H1 (cell line): Measurements from ENCODE around the gene MARK3. TPM values are rescaled to one million over a fixed set of nuclear protein-coding genes. Genes with fewer than 3 reads are reported as not detected.

Experiments used
- CTCF ChIA-PET: fragments of 300-600 bp; sonication (Branson Sonifier 250); formaldehyde crosslinking; loops from one replicate; lab custom pipeline; 2021; ENCODE audit not compliant: partially characterized antibody; lab: Charles Lee
- POLR2A ChIA-PET: fragments of 300-600 bp; sonication (Branson Sonifier 250); formaldehyde crosslinking; loops from one replicate; lab custom pipeline; 2021; ENCODE audit warnings: inconsistent platforms; ENCODE audit not compliant: partially characterized antibody; lab: Charles Lee
- DNase-seq, 2 experiments: peaks; one replicate each; pipeline versions ENCODE4 v3.0.0 to v3.0.0-alpha.2; 2010 to 2022; ENCODE audit warnings: low spot score in 2 of 2, low read depth in 1 of 2, mixed read lengths in 1 of 2
- FAIRE-seq: peaks from 2 replicates; lab custom pipeline; 2011; peaks lifted over from hg19 to GRCh38; lab: Jason Lieb, UNC
- H2AFZ ChIP-seq: 2 replicates; pipeline ENCODE4 v1.8.1; 2012; ENCODE audit warnings: low read length, inconsistent platforms
- H2AK5ac ChIP-seq: 2 replicates; pipeline ENCODE4 v1.6.1; 2013; ENCODE audit warnings: low read depth, low read length
- H2BK120ac ChIP-seq: replicated peaks from 2 replicates; pipeline ENCODE3; 2013; ENCODE audit warnings: low read depth, low read length, inconsistent platforms
- H2BK12ac ChIP-seq: 2 replicates; pipeline ENCODE4 v1.6.1; 2013; ENCODE audit warnings: low read depth, low read length
- H2BK15ac ChIP-seq: 2 replicates; pipeline ENCODE4 v1.6.1; 2013; ENCODE audit warnings: low read length
- H2BK20ac ChIP-seq: 2 replicates; pipeline ENCODE4 v1.6.1; 2013; ENCODE audit warnings: low read length
- H2BK5ac ChIP-seq: 2 replicates; pipeline ENCODE4 v1.6.1; 2013; ENCODE audit warnings: low read depth, low read length
- H3K14ac ChIP-seq: 2 replicates; pipeline ENCODE4 v1.6.1; 2013; ENCODE audit warnings: inconsistent platforms; ENCODE audit not compliant: insufficient read length
- H3K18ac ChIP-seq: 2 replicates; pipeline ENCODE4 v1.6.1; 2013; ENCODE audit warnings: low read length; ENCODE audit errors: extremely low read depth
- H3K23ac ChIP-seq: 2 replicates; pipeline ENCODE4 v1.6.1; 2013; ENCODE audit warnings: inconsistent platforms; ENCODE audit not compliant: insufficient read length
- H3K23me2 ChIP-seq: 2 replicates; pipeline ENCODE4 v1.6.1; 2013; ENCODE audit warnings: low read depth, low read length
- H3K27ac ChIP-seq: 2 replicates; pipeline ENCODE4 v1.6.1; 2011; ENCODE audit warnings: low read depth, low read length, inconsistent platforms
- H3K27me3 ChIP-seq, 4 experiments: replicated peaks in 1 of 4; 1 replicate in 1 of 4; 2 replicates in 3 of 4; pipeline versions ENCODE4 v1.6.1 to v1.8.1; 2011 to 2013; ENCODE audit warnings: low read length in 3 of 4, mild to moderate bottlenecking in 3 of 4, inconsistent platforms in 2 of 4, mixed read lengths in 2 of 4, moderate library complexity in 1 of 4; ENCODE audit not compliant: control insufficient read depth in 3 of 4, insufficient read depth in 3 of 4; ENCODE audit errors: extremely low read depth in 1 of 4
- H3K36me3 ChIP-seq, 4 experiments: 2 replicates each; pipeline versions ENCODE4 v1.6.1 to v1.8.1; 2011 to 2013; ENCODE audit warnings: mild to moderate bottlenecking in 4 of 4, low read length in 3 of 4, moderate library complexity in 2 of 4, control low read depth in 1 of 4, inconsistent platforms in 1 of 4; ENCODE audit not compliant: insufficient read depth in 4 of 4, control insufficient read depth in 2 of 4
- H3K4ac ChIP-seq: replicated peaks from 2 replicates; pipeline ENCODE3; 2013; ENCODE audit warnings: low read length, low read depth, mixed read lengths, inconsistent platforms; ENCODE audit not compliant: insufficient read length
- H3K4me1 ChIP-seq, 4 experiments: replicated peaks in 1 of 4; 1 replicate in 1 of 4; 2 replicates in 3 of 4; pipeline versions ENCODE4 v1.6.1 to v1.8.1; 2011 to 2013; ENCODE audit warnings: low read length in 3 of 4, inconsistent platforms in 2 of 4, mixed read lengths in 1 of 4; ENCODE audit not compliant: insufficient read depth in 4 of 4, control insufficient read depth in 3 of 4
- H3K4me2 ChIP-seq, 2 experiments: 2 replicates each; pipeline versions ENCODE4 v1.6.1 to v1.8.1; 2011 to 2013; ENCODE audit warnings: low read depth in 2 of 2, low read length in 2 of 2, control low read depth in 1 of 2, inconsistent platforms in 1 of 2, mild to moderate bottlenecking in 1 of 2; ENCODE audit not compliant: insufficient read depth in 1 of 2
- H3K4me3 ChIP-seq, 4 experiments: fragments of 200-600, 300-600 bp in 1 of 4; sonication (generic), shearing (Covaris generic), sonication (Bioruptor Twin) in 1 of 4; 2 replicates each; pipeline versions ENCODE4 v1.5.1 to v1.8.1; 2011 to 2016; ENCODE audit warnings: low read length in 4 of 4, low read depth in 3 of 4, control low read depth in 2 of 4, inconsistent platforms in 2 of 4, mild to moderate bottlenecking in 2 of 4, mixed read lengths in 1 of 4, moderate library complexity in 1 of 4; ENCODE audit not compliant: insufficient read depth in 2 of 4; ENCODE audit errors: extremely low read depth in 1 of 4
- H3K56ac ChIP-seq: replicated peaks from 2 replicates; pipeline ENCODE3; 2013; ENCODE audit warnings: low read depth, mild to moderate bottlenecking, mixed read lengths, low read length, inconsistent platforms; ENCODE audit not compliant: insufficient read length
- H3K79me1 ChIP-seq: 2 replicates; pipeline ENCODE4 v1.6.1; 2013; ENCODE audit warnings: low read depth, low read length, control low read depth
- H3K79me2 ChIP-seq, 2 experiments: 2 replicates each; pipeline versions ENCODE4 v1.6.1 to v1.8.1; 2012 to 2013; ENCODE audit warnings: low read length in 2 of 2, mild to moderate bottlenecking in 2 of 2, inconsistent platforms in 1 of 2; ENCODE audit not compliant: insufficient read depth in 2 of 2, control insufficient read depth in 1 of 2
- H3K9ac ChIP-seq, 4 experiments: replicated peaks in 1 of 4; 1 replicate in 1 of 4; 2 replicates in 3 of 4; pipeline versions ENCODE4 v1.6.1 to v1.8.1; 2011 to 2013; ENCODE audit warnings: low read depth in 3 of 4, low read length in 3 of 4, control low read depth in 2 of 4, mild to moderate bottlenecking in 2 of 4, moderate library complexity in 2 of 4, inconsistent platforms in 1 of 4; ENCODE audit errors: extremely low read depth in 1 of 4
- H3K9me3 ChIP-seq, 2 experiments: 2 replicates each; pipeline versions ENCODE4 v1.6.1 to v1.8.1; 2012 to 2013; ENCODE audit warnings: mild to moderate bottlenecking in 2 of 2, moderate library complexity in 2 of 2, control low read depth in 1 of 2, inconsistent platforms in 1 of 2, low read depth in 1 of 2, low read length in 1 of 2, mixed read lengths in 1 of 2; ENCODE audit not compliant: insufficient read depth in 2 of 2
- H4K20me1 ChIP-seq, 2 experiments: replicated peaks in 1 of 2; 2 replicates each; pipeline versions ENCODE3 to v1.8.1; 2011 to 2013; ENCODE audit warnings: inconsistent platforms in 2 of 2, low read length in 2 of 2, mild to moderate bottlenecking in 1 of 2; ENCODE audit not compliant: insufficient read depth in 2 of 2, control insufficient read depth in 1 of 2
- H4K5ac ChIP-seq: 2 replicates; pipeline ENCODE4 v1.6.1; 2013; ENCODE audit warnings: low read length, low read depth, mixed read lengths, inconsistent platforms; ENCODE audit not compliant: insufficient read length
- H4K8ac ChIP-seq: 2 replicates; pipeline ENCODE4 v1.8.0; 2013; ENCODE audit warnings: mild to moderate bottlenecking, moderate library complexity, low read length, inconsistent platforms; ENCODE audit not compliant: insufficient read depth; ENCODE audit errors: extremely low read depth
- H4K91ac ChIP-seq: replicated peaks from 2 replicates; pipeline ENCODE3; 2013; ENCODE audit warnings: low read length, mixed read lengths, inconsistent platforms; ENCODE audit not compliant: insufficient read length
- E2F6 ChIP-seq: IDR thresholded peaks from 2 replicates; pipeline ENCODE4 v1.6.1; 2012; ENCODE audit warnings: inconsistent platforms
- FOSL1 ChIP-seq: IDR thresholded peaks from 2 replicates; pipeline ENCODE4 v1.6.1; 2011; ENCODE audit warnings: mild to moderate bottlenecking, low read depth, low read length, moderate library complexity; ENCODE audit not compliant: insufficient read depth
- KDM4A ChIP-seq: IDR thresholded peaks from one replicate; pipeline ENCODE4 v1.7.1; 2012; ENCODE audit warnings: low read depth, mild to moderate bottlenecking, moderate library complexity, low read length, inconsistent platforms; ENCODE audit not compliant: severe bottlenecking
- PHF8 ChIP-seq: fragments of 200-600 bp; sonication (generic); conservative IDR thresholded peaks from 2 replicates; pipeline ENCODE4 v1.7.1; 2012; ENCODE audit warnings: low read depth, mild to moderate bottlenecking, inconsistent platforms, low read length, moderate library complexity
- POLR2A ChIP-seq, 2 experiments: IDR thresholded peaks; 1 replicate in 1 of 2; 2 replicates in 1 of 2; pipeline ENCODE4 v1.6.1; 2011; ENCODE audit warnings: low read depth in 2 of 2, low read length in 2 of 2, mild to moderate bottlenecking in 2 of 2; ENCODE audit errors: control extremely low read depth in 1 of 2
- POLR2AphosphoS5 ChIP-seq: IDR thresholded peaks from 2 replicates; pipeline ENCODE4 v1.6.1; 2011; ENCODE audit warnings: low read depth, low read length
- SP1 ChIP-seq: IDR thresholded peaks from 2 replicates; pipeline ENCODE4 v1.6.1; 2011; ENCODE audit warnings: low read depth, low read length
- SP2 ChIP-seq: IDR thresholded peaks from 2 replicates; pipeline ENCODE4 v1.6.1; 2012; ENCODE audit warnings: mild to moderate bottlenecking, low read length, inconsistent platforms
- TAF1 ChIP-seq: IDR thresholded peaks from 2 replicates; pipeline ENCODE4 v1.6.1; 2011; ENCODE audit warnings: mild to moderate bottlenecking, low read depth, low read length
- TAF7 ChIP-seq: optimal IDR thresholded peaks from 2 replicates; pipeline ENCODE3; 2011; ENCODE audit warnings: low read depth, mild to moderate bottlenecking, inconsistent platforms, low read length, moderate library complexity, borderline replicate concordance
- WGBS, 2 experiments: shearing (Covaris generic) in 1 of 2; methylation state at CpG; one replicate each; pipeline versions ENCODE4 v1.1.6 to v1.1.7; 2013 to 2015; ENCODE audit warnings: low lambda C conversion rate in 2 of 2, mixed read lengths in 2 of 2, inconsistent platforms in 1 of 2, low coverage in 1 of 2, missing lambda C conversion rate in 1 of 2; ENCODE audit not compliant: insufficient replicate concordance in 2 of 2, insufficient coverage in 1 of 2, insufficient read length in 1 of 2; ENCODE audit errors: extremely low coverage in 1 of 2, missing lambda C conversion rate in 1 of 2; 5-methylcytosine and 5-hydroxymethylcytosine counted together
- polyA plus RNA-seq, 7 experiments: library from polyadenylated mRNA; depleted of rRNA in 3 of 7; stranded (reverse) in 5 of 7; unstranded in 2 of 7; fragments of >200 nt in 5 of 7; fragments of 200-250 nt in 2 of 7; gene quantifications; 1 replicate in 5 of 7; 2 replicates in 1 of 7; 4 replicates in 1 of 7; pipeline versions ENCODE4 v1.2.1 to v1.2.3, GENCODE V29; 2011 to 2013; ENCODE audit warnings: missing spikeins in 2 of 7, mixed read lengths in 2 of 7
- total RNA-seq: library from RNA; stranded (reverse); fragmentation: NEBNext Ultra II Directional; extraction: Animal tissue kit (Norgen Biotek cat#: 25700); gene quantifications from 2 replicates; pipeline ENCODE4 v1.2.1, GENCODE V29; 2021

MARK3 gene
- total and polyA plus RNA-seq, 2 of the 8 experiments (the other 6 are each of a cell fraction or from before 2014, with no cell fraction given) = 39.4 to 76.9 TPM

GRCh38 chr14:103337794-103338193 lies 47.4 kb upstream of the MARK3 start:
- no peak overlapping the region for H3K18ac ChIP-seq
- H3K27ac ChIP-seq = no peak overlapping the region
- WGBS, 2 experiments = 93% methylated on average over 3 of the region's 3 CpGs; no CpG with 5 or more reads in 1 of the 2 experiments
- H3K4me1 ChIP-seq = peaks cover 0 to 5% (median 2%) of the 10 kb centered on the region in 4 experiments; a peak in 3 of 7 replicates
- H3K79me2 ChIP-seq = peaks cover 8 to 33% of the 10 kb centered on the region in 2 experiments; a peak in 3 of 4 replicates
- H3K27me3 ChIP-seq = no peaks in the 10 kb centered on the region
- H3K23ac ChIP-seq = no peak overlapping the region
- H2AK5ac ChIP-seq = no peak overlapping the region
- H3K36me3 ChIP-seq = peaks cover 55 to 77% (median 73%) of the 10 kb centered on the region in 4 experiments
- H4K20me1 ChIP-seq = peaks cover 21 to 30% of the 10 kb centered on the region in 2 experiments
- no peak overlapping the region for H2BK12ac ChIP-seq
- H2AFZ ChIP-seq = no peak overlapping the region
- TF ChIP-seq POLR2AphosphoS5 (peak; percentile 41; the same call in 1 of the 2 replicates), PHF8 (no peak), TAF7 (no peak), POLR2A (IDR thresholded peaks at IDR 0.05; ENCODE audit: control extremely low read depth in 1 of 2, low read depth in 2 of 2, low read length in 2 of 2) (0 out of 3 replicates have a peak, but pooled peaks of 1 of the 2 experiments have one; percentile 5), FOSL1 (no peak), KDM4A (no peak), SP2 (no peak), SP1 (no peak), E2F6 (no peak), TAF1 (no peak)
- no peak overlapping the region for H4K91ac ChIP-seq
- peaks cover 5% of the 10 kb centered on the region for H3K79me1 ChIP-seq
- H2BK5ac ChIP-seq = no peak overlapping the region
- no peak overlapping the region for H3K4me3 ChIP-seq
- H3K9me3 ChIP-seq = no peaks in the 10 kb centered on the region
- no peak overlapping the region for H2BK20ac ChIP-seq
- no peak overlapping the region for H3K14ac ChIP-seq
- H2BK15ac ChIP-seq = no peak overlapping the region
- no peak for DNase-seq
- no peak for FAIRE-seq
- CTCF ChIA-PET = interaction anchor here (2.0 kb wide), 1 partner anchor 56 kb away, joined by 7 read pairs; no protein-coding TSS in a partner anchor
- H3K4me2 ChIP-seq = no peak overlapping the region
- no peak overlapping the region for H4K5ac ChIP-seq
- no peak overlapping the region for H3K4ac ChIP-seq
- peaks cover 6% of the 10 kb centered on the region; the same call in 1 of the 2 replicates for H3K23me2 ChIP-seq
- no peak overlapping the region for H3K9ac ChIP-seq
- POLR2A ChIA-PET = interaction anchor here (0.8 to 16.0 kb wide), 11 partner anchors 8 to 214 kb away, joined by 3 to 247 read pairs (median 5); no protein-coding TSS in a partner anchor
- H2BK120ac ChIP-seq = no peak overlapping the region
- H4K8ac ChIP-seq = no peak overlapping the region
- H3K56ac ChIP-seq = no peak overlapping the region
